Skeletal muscle tissue (tissue), 4 donors: ENCODE measurements around the gene ITPR1. TPM values are rescaled to one million over a fixed set of nuclear protein-coding genes. Genes with fewer than 3 reads are reported as not detected.

Source experiments
- H3K27ac ChIP-seq: one replicate; pipeline ENCODE4 v1.7.0; 2013; ENCODE audit warnings: mild to moderate bottlenecking, low read depth, low read length, inconsistent platforms
- H3K27me3 ChIP-seq, 3 donors: one replicate each; pipeline ENCODE4 v1.7.0; 2013; ENCODE audit warnings: low read length in 3 of 3; ENCODE audit not compliant: control insufficient read depth in 3 of 3, insufficient read depth in 3 of 3
- H3K36me3 ChIP-seq, 3 donors: one replicate each; pipeline ENCODE4 v1.7.0; 2013; ENCODE audit warnings: low read length in 3 of 3; ENCODE audit not compliant: control insufficient read depth in 3 of 3, insufficient read depth in 3 of 3
- H3K4me1 ChIP-seq, 3 donors: one replicate each; pipeline ENCODE4 v1.7.0; 2013; ENCODE audit warnings: low read length in 3 of 3, mild to moderate bottlenecking in 3 of 3; ENCODE audit not compliant: control insufficient read depth in 3 of 3, insufficient read depth in 3 of 3
- H3K4me3 ChIP-seq, 3 donors: one replicate each; pipeline ENCODE4 v1.7.0; 2013; ENCODE audit warnings: low read length in 3 of 3
- H3K9ac ChIP-seq, 3 donors: one replicate each; pipeline ENCODE4 v1.7.0; 2013; ENCODE audit warnings: low read length in 3 of 3, mild to moderate bottlenecking in 3 of 3, moderate library complexity in 2 of 3, low read depth in 1 of 3
- H3K9me3 ChIP-seq, 3 donors: one replicate each; pipeline ENCODE4 v1.7.0; 2013; ENCODE audit warnings: low read length in 3 of 3; ENCODE audit not compliant: control insufficient read depth in 3 of 3
- total RNA-seq: library from RNA; depleted of rRNA; stranded (reverse); fragments of >200 nt; gene quantifications from one replicate; pipeline ENCODE4 v1.2.3, GENCODE V29; 2014
- donor health status: Osteomylitis.

The ITPR1 gene
- total RNA-seq, 1 donor from 2014 or later, result 55.8 TPM

- H3K4me1 ChIP-seq, result peaks cover 3 to 9% (median 6%) of the 10 kb centered on the region in 3 donors
- peaks cover 0 to 12% (median 5%) of the 10 kb centered on the region in 3 donors for H3K36me3 ChIP-seq
- H3K9me3 ChIP-seq, result no peaks in the 10 kb centered on the region
- H3K4me3 ChIP-seq, result no peak overlapping the region
- no peak overlapping the region for H3K9ac ChIP-seq
- H3K27me3 ChIP-seq, result no peaks in the 10 kb centered on the region
- no peak overlapping the region for H3K27ac ChIP-seq
Measured at GRCh38 chr3:4786431-4786830, 293.3 kb downstream of the ITPR1 start.

- Histone ChIP-seq H3K4me1 (peaks cover 0 to 3% (median 0%) of the 10 kb centered on the region in 3 donors), H3K36me3 (peaks cover 2 to 15% (median 7%) of the 10 kb centered on the region in 3 donors), H3K4me3 (no peak overlapping the region), H3K27me3 (no peaks in the 10 kb centered on the region), H3K9ac (no peak overlapping the region), H3K9me3 (no peaks in the 10 kb centered on the region), H3K27ac (no peak overlapping the region)
Measured at GRCh38 chr3:4791358-4791757, 298.2 kb downstream of the ITPR1 start.

GRCh38 chr3:4793311-4793710 is 300.2 kb downstream of the ITPR1 start:
- no peak overlapping the region for H3K27ac ChIP-seq
- no peaks in the 10 kb centered on the region for H3K9me3 ChIP-seq
- peaks cover 2 to 15% (median 7%) of the 10 kb centered on the region in 3 donors for H3K36me3 ChIP-seq
- no peaks in the 10 kb centered on the region for H3K27me3 ChIP-seq
- H3K4me1 ChIP-seq, result peaks cover 0 to 3% (median 0%) of the 10 kb centered on the region in 3 donors
- no peak overlapping the region for H3K9ac ChIP-seq
- H3K4me3 ChIP-seq, result no peak overlapping the region

- no peak overlapping the region for H3K27ac ChIP-seq
- H3K36me3 ChIP-seq, result peaks cover 2 to 11% (median 4%) of the 10 kb centered on the region in 3 donors
Measured at GRCh38 chr3:4794331-4794730, 301.2 kb downstream of the ITPR1 start.

GRCh38 chr3:4794798-4795197 is 301.6 kb downstream of the ITPR1 start:
- no peak overlapping the region for H3K4me3 ChIP-seq
- peaks cover 8 to 11% (median 8%) of the 10 kb centered on the region in 3 donors for H3K4me1 ChIP-seq
- H3K36me3 ChIP-seq, result peaks cover 2 to 11% (median 4%) of the 10 kb centered on the region in 3 donors
- H3K9ac ChIP-seq, result no peak overlapping the region
- H3K9me3 ChIP-seq, result no peaks in the 10 kb centered on the region
- no peak overlapping the region for H3K27ac ChIP-seq
- no peaks in the 10 kb centered on the region for H3K27me3 ChIP-seq

More at GRCh38 chr3:4794331-4794730, 301.2 kb downstream of the ITPR1 start:
- Histone ChIP-seq H3K9ac (no peak overlapping the region), H3K9me3 (no peaks in the 10 kb centered on the region), H3K27me3 (no peaks in the 10 kb centered on the region), H3K4me1 (peaks cover 4 to 7% (median 5%) of the 10 kb centered on the region in 3 donors), H3K4me3 (no peak overlapping the region)

- H3K4me3 ChIP-seq, result no peak overlapping the region
- peaks cover 15 to 19% (median 16%) of the 10 kb centered on the region in 3 donors for H3K4me1 ChIP-seq
- no peaks in the 10 kb centered on the region for H3K9me3 ChIP-seq
- no peak overlapping the region for H3K27ac ChIP-seq
- peaks cover 2 to 7% (median 4%) of the 10 kb centered on the region in 3 donors for H3K36me3 ChIP-seq
- H3K27me3 ChIP-seq, result no peaks in the 10 kb centered on the region
- no peak overlapping the region for H3K9ac ChIP-seq
Measured at GRCh38 chr3:4795905-4796304, 302.8 kb downstream of the ITPR1 start.

GRCh38 chr3:4797201-4797705 is 304.1 kb downstream of the ITPR1 start:
- Histone ChIP-seq H3K36me3 (peaks cover 0 to 3% (median 0%) of the 10 kb centered on the region in 3 donors), H3K27ac (no peak overlapping the region)

GRCh38 chr3:4799266-4800256 is 306.4 kb downstream of the ITPR1 start:
- H3K36me3 ChIP-seq, result peaks cover 0 to 3% (median 0%) of the 10 kb centered on the region in 3 donors
- no peaks in the 10 kb centered on the region for H3K27me3 ChIP-seq
- H3K4me3 ChIP-seq, result no peak overlapping the region
- peaks cover 12 to 20% (median 18%) of the 10 kb centered on the region in 3 donors for H3K4me1 ChIP-seq
- H3K27ac ChIP-seq, result peak overlapping the region; percentile 45
- no peaks in the 10 kb centered on the region for H3K9me3 ChIP-seq
- no peak overlapping the region for H3K9ac ChIP-seq

More at GRCh38 chr3:4797201-4797705, 304.1 kb downstream of the ITPR1 start:
- Histone ChIP-seq H3K4me1 (peaks cover 15 to 20% (median 18%) of the 10 kb centered on the region in 3 donors), H3K27me3 (no peaks in the 10 kb centered on the region), H3K9ac (no peak overlapping the region), H3K4me3 (no peak overlapping the region), H3K9me3 (no peaks in the 10 kb centered on the region)

- Histone ChIP-seq H3K36me3 (peaks cover 0 to 3% (median 0%) of the 10 kb centered on the region in 3 donors), H3K9me3 (no peaks in the 10 kb centered on the region), H3K27me3 (no peaks in the 10 kb centered on the region), H3K27ac (peak overlapping the region; percentile 4), H3K4me1 (peaks cover 12 to 26% (median 24%) of the 10 kb centered on the region in 3 donors), H3K9ac (no peak overlapping the region), H3K4me3 (peak overlapping the region in 1 of 3 donors; percentile 13)
Measured at GRCh38 chr3:4800595-4800994, 307.4 kb downstream of the ITPR1 start.

GRCh38 chr3:4801892-4802291 is 308.7 kb downstream of the ITPR1 start:
- peaks cover 0 to 3% (median 0%) of the 10 kb centered on the region in 3 donors for H3K36me3 ChIP-seq
- H3K4me1 ChIP-seq, result peaks cover 15 to 26% (median 24%) of the 10 kb centered on the region in 3 donors
- H3K27ac ChIP-seq, result no peak overlapping the region
- H3K27me3 ChIP-seq, result no peaks in the 10 kb centered on the region
- H3K9ac ChIP-seq, result no peak overlapping the region
- H3K9me3 ChIP-seq, result no peaks in the 10 kb centered on the region
- H3K4me3 ChIP-seq, result no peak overlapping the region
